Measurements from ENCODE around the gene MEGF8.

DNA sequence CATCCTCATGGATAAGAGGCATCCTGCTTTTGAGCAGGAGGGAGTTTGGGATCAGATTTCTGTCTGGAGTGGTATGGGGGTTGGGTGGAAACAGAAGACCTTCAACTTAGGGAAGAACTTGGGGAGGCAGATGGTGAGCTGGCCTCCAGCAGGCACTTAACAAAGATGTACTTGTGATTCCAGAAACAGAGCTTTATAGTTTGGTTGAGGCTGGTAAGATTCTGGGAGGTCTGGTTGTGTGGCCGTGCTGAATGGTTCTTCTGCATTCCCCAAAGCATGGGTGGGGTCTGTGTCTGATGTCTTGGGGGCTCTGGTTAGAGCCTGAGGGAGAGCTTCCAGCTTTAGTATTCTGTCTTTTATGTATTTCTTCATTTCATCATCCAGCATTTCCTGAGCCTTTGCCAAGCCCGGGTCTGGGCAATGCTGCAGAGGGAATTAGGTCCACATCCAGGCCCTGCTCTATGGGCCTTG, 4.8 kb downstream of the MEGF8 start:
- TF ChIP-seq, protein P1, sequence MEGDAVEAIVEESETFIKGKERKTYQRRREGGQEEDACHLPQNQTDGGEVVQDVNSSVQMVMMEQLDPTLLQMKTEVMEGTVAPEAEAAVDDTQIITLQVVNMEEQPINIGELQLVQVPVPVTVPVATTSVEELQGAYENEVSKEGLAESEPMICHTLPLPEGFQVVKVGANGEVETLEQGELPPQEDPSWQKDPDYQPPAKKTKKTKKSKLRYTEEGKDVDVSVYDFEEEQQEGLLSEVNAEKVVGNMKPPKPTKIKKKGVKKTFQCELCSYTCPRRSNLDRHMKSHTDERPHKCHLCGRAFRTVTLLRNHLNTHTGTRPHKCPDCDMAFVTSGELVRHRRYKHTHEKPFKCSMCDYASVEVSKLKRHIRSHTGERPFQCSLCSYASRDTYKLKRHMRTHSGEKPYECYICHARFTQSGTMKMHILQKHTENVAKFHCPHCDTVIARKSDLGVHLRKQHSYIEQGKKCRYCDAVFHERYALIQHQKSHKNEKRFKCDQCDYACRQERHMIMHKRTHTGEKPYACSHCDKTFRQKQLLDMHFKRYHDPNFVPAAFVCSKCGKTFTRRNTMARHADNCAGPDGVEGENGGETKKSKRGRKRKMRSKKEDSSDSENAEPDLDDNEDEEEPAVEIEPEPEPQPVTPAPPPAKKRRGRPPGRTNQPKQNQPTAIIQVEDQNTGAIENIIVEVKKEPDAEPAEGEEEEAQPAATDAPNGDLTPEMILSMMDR (IDR thresholded peaks at IDR 0.05; ENCODE audit: insufficient read depth, low read length): no peak
- no peak for TF ChIP-seq POLR2AphosphoS5 (IDR thresholded peaks at IDR 0.05; ENCODE audit: low read depth)

All from HL-60 (cell line).